Stimulated activated CD4-positive, alpha-beta T cell treated with anti-CD3 and anti-CD28 coated beads, Interleukin-4, amount 100 ng/mL, for 24 hours (primary cell): ENCODE results near the gene CDX2.

Experiments
- DNase-seq: peaks from one replicate; pipeline ENCODE4 v3.0.0-alpha.2; 2020

Gene CDX2

DNA sequence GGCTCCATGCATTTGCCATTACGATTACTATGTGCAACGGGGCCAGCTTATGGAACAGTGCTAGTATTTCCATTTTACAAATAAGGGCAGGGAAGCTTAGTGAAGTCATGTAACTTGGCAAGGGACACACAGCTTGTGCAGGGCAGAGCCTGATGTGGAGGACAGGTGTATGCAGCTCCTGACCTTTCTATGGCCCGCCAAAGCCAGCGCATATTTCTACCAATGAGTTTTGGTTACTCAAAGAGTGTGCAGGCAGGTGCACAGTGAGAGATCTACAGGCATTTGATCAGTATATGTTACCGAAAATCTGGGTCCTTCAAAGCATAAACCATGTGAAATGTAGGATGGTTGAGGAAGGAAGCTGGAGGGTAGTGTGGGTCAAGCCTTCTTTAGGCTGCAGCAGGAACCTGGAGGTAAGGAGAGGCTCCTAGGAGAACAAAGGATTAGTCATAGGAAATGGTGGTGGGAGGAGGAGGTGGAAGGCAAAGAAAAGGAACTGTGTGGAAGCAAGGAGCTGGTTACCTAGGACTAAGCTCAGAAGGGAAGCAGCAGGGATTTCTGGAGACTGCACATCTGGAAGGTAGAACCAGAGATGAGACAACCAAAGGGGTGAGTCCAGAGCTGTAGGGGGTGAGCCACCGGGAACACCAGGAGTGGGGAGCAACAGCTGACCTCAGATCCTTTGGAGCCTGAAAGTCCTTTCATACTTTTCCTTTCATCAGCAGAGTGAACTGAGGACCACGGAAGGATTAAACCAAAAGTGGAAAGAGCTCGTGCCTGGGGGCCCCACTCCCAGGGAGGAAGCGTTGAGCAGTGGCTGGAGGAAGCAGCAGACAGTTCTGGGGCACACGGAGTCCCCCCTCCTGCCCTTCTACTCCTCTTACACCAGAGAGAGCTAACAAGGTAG lies 53.6 kb downstream of the CDX2 start:
- no peak for DNase-seq

DNA sequence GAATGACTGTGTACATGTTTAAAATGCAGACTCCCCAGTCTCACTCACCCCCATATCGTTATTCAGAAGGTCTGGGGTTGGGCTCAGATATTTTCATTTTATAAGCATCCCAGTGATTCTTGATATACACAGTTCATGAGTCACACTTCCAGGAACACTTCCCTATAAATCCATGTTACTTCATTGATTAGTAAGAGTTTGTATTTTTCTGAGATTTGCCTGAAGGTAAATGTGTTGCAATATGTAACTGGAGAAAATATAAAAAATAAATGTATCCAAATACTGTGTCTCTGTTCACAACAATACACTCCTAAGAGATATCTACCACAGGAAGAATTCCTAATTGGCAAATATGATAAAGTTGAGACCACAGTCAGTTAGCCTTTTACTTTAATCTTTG lies 56.0 kb downstream of the CDX2 start:
- no peak for DNase-seq

DNA sequence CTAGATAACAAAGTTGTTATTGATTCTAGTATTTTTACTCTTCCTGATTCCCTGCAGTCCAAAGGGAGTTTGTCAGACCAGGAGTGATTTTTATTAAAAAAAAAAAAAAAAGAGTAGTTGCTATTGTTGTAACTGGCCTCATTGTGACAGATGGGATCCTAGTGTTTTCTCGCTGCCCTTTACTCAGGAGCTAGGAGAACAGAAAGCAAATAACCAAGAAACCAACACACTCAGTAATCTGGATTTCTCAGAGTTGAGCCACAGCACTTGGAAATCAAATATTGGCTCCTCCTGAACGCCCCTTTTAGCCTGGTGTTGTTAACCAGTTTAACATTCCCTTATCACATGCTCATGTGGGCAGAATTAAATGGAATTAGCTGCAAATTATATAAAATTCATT lies 57.6 kb downstream of the CDX2 start:
- DNase-seq, result no peak
